ENCODE data around the gene ADAMTS10.

ADAMTS10 gene

DNA sequence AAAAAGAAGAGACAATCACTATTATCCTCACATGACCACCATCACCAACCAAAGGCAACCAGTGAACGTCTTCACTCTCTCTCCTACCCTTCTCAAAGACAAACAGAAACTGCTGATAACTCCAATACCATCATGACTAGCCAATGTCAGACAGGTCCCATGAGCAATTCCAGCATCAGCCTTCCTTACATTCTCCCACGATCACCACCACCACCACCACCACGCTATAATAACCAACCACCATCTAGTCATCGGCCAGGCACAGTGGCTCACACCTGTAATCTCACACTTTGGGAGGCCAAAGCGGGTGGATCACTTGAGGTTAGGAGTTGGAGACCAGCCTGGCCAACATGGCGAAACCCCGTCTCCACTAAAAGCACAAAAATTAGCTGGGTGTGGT, 37.2 kb downstream of the ADAMTS10 start:
- DNase-seq: no peak
- peaks cover 25% of the 10 kb centered on the region for H3K4me1 ChIP-seq (ENCODE audit: low read length)
- H3K4me2 ChIP-seq (ENCODE audit: low read depth, low read length): no peak overlapping the region
- no peaks in the 10 kb centered on the region for H3K36me3 ChIP-seq (replicated peaks; ENCODE audit: insufficient read depth, low read length)
- H3K79me2 ChIP-seq (ENCODE audit: low read length): no peaks in the 10 kb centered on the region
- H3F3A ChIP-seq (ENCODE audit: insufficient read depth, low read length): no peaks in the 10 kb centered on the region
- no peaks in the 10 kb centered on the region for H3K9me2 ChIP-seq (replicated peaks; ENCODE audit: insufficient read depth, low read length)
- no peaks in the 10 kb centered on the region for H4K20me1 ChIP-seq (ENCODE audit: insufficient read depth, low read length)
- no peak overlapping the region for H2AFZ ChIP-seq (ENCODE audit: low read length)
- H3K4me3 ChIP-seq (ENCODE audit: low read length): no peak overlapping the region
- H3K9ac ChIP-seq (ENCODE audit: low read length): no peak overlapping the region
- H3K27ac ChIP-seq (ENCODE audit: low read length): no peak overlapping the region
- TF ChIP-seq EZH2 (optimal IDR thresholded peaks at IDR 0.05; ENCODE audit: low read depth, low read length) (no peak), CTCF (IDR thresholded peaks at IDR 0.05; ENCODE audit: low read length) (no peak), EZH2phosphoT487 (IDR thresholded peaks at IDR 0.05; ENCODE audit: low read length) (no peak)
- H3K27me3 ChIP-seq (replicated peaks; ENCODE audit: insufficient read depth, low read length): peaks cover 50% of the 10 kb centered on the region
- H3K9me3 ChIP-seq (replicated peaks; ENCODE audit: insufficient read depth, low read length): no peaks in the 10 kb centered on the region

DNA sequence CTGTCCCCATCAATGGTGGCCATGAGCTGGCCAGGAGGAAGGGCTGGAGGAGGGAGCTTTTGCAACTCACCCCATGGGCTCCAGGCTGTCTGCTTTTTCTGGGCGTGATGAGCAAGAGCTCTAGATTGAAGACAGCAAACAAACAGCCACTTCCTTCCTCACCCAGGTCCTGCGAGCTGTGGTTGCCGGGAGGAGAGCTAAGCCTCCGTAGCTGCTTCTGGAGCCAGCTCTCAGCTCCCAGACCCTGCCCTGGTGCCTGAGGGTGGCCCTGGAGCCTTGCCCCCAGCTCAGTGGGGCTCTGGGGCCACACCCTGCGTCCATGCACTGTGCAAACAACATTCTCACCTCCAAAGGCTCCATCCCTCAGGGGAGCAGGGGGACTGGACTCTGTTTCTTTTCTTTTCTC, 39.5 kb downstream of the ADAMTS10 start:
- Histone ChIP-seq H3F3A (ENCODE audit: insufficient read depth, low read length) (no peaks in the 10 kb centered on the region), H3K4me3 (ENCODE audit: low read length) (no peak overlapping the region; the same call in 1 of the 2 replicates), H3K36me3 (replicated peaks; ENCODE audit: insufficient read depth, low read length) (no peaks in the 10 kb centered on the region), H2AFZ (ENCODE audit: low read length) (peak overlapping the region; percentile 55), H3K9me3 (replicated peaks; ENCODE audit: insufficient read depth, low read length) (no peaks in the 10 kb centered on the region), H4K20me1 (ENCODE audit: insufficient read depth, low read length) (no peaks in the 10 kb centered on the region), H3K79me2 (ENCODE audit: low read length) (no peaks in the 10 kb centered on the region), H3K4me1 (ENCODE audit: low read length) (peaks cover 25% of the 10 kb centered on the region), H3K9me2 (replicated peaks; ENCODE audit: insufficient read depth, low read length) (no peaks in the 10 kb centered on the region), H3K4me2 (ENCODE audit: low read depth, low read length) (peak overlapping the region; percentile 44), H3K27ac (ENCODE audit: low read length) (peak overlapping the region; percentile 33; the same call in 1 of the 2 replicates), H3K27me3 (replicated peaks; ENCODE audit: insufficient read depth, low read length) (peaks cover 34% of the 10 kb centered on the region), H3K9ac (ENCODE audit: low read length) (no peak overlapping the region)
- peak; percentile 53 for DNase-seq
- TF ChIP-seq EZH2phosphoT487 (IDR thresholded peaks at IDR 0.05; ENCODE audit: low read length) (no peak), EZH2 (optimal IDR thresholded peaks at IDR 0.05; ENCODE audit: low read depth, low read length) (no peak), CTCF (IDR thresholded peaks at IDR 0.05; ENCODE audit: low read length) (no peak)

DNA sequence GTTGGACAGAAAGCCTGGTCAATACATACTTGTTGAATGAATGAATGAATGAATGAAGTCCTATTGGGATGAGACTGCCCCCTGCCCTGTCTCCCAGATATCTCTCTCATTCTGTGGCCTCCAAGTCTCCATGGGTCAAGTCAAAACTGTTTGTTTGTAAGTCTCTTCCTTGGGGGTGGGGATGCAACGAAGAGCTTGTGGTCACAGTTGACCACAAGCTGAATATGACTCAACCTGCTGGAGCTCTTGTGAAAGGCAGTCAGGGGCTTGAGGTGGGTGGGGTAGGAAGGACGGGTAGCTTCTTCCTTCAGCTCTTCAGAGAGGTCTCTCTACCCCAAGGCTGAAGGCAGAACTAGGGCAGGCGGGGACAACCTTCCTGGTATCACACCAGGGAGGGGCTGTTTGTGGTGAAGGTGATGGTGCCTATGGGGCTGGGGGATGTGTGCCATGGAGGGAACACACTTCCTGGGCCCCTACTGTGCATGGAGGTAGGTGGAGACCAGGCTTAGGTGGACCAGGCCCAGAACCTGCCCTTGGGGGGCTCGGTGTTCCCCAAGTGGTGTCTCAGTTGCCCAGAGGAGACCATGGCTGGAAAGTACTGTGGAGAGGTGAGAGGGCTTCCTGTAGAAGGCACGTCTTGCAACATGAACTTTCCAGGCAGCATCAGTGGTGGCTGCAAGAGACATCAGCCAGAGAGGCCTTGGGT, 41.3 kb downstream of the ADAMTS10 start:
- Histone ChIP-seq H4K20me1 (ENCODE audit: insufficient read depth, low read length) (no peaks in the 10 kb centered on the region), H3K27ac (ENCODE audit: low read length) (peak overlapping the region; percentile 43; the same call in 1 of the 2 replicates), H3K9ac (ENCODE audit: low read length) (no peak overlapping the region), H3K4me2 (ENCODE audit: low read depth, low read length) (peak overlapping the region; percentile 27; the same call in 1 of the 2 replicates), H3K79me2 (ENCODE audit: low read length) (no peaks in the 10 kb centered on the region), H2AFZ (ENCODE audit: low read length) (peak overlapping the region; percentile 38), H3K4me3 (ENCODE audit: low read length) (no peak overlapping the region), H3K9me3 (replicated peaks; ENCODE audit: insufficient read depth, low read length) (no peaks in the 10 kb centered on the region), H3K36me3 (replicated peaks; ENCODE audit: insufficient read depth, low read length) (no peaks in the 10 kb centered on the region), H3K9me2 (replicated peaks; ENCODE audit: insufficient read depth, low read length) (no peaks in the 10 kb centered on the region), H3K4me1 (ENCODE audit: low read length) (peaks cover 19% of the 10 kb centered on the region), H3F3A (ENCODE audit: insufficient read depth, low read length) (no peaks in the 10 kb centered on the region), H3K27me3 (replicated peaks; ENCODE audit: insufficient read depth, low read length) (peaks cover 30% of the 10 kb centered on the region)
- TF ChIP-seq EZH2phosphoT487 (IDR thresholded peaks at IDR 0.05; ENCODE audit: low read length) (no peak), EZH2 (optimal IDR thresholded peaks at IDR 0.05; ENCODE audit: low read depth, low read length) (no peak), CTCF (IDR thresholded peaks at IDR 0.05; ENCODE audit: low read length) (no peak)
- DNase-seq: peak; percentile 83
